SK-N-DZ (cell line): ENCODE data around the gene DENND2C.

Experiments used
- DNase-seq: peaks from one replicate; pipeline ENCODE4 v3.0.0-alpha.2; 2015; ENCODE audit warnings: low spot score
- small RNA-seq, 2 experiments: library from RNA; depleted of rRNA; stranded (forward); fragments of <200 nt; gene quantifications; one replicate each; pipeline ENCODE3, GENCODE V24; 2014

Gene DENND2C

GRCh38 chr1:114545796-114546195 is 124.1 kb downstream of the DENND2C start:
- no peak for DNase-seq

DNA sequence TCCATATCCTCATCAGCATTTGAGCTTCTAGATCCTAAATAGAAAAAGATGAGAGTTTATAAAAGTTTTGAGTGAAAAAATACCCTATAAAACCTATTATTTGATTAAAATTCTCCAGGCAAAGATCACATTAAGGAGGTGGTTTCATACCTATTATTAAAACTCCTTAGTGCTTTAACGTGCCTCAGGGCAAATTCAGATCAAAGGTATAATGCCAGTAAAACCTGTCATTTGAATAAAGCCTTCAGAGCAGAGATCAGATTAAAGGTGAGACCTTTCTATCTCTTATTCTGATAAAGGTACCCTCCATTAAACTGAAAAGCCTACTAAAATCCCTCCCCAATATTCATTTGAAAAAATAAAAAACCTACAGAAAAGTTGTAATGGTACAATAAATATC is 124.5 kb downstream of the DENND2C start:
- no peak for DNase-seq

GRCh38 chr1:114540821-114541220 is 129.0 kb downstream of the DENND2C start:
- DNase-seq, result no peak

GRCh38 chr1:114540272-114540671 is 129.6 kb downstream of the DENND2C start:
- DNase-seq, result no peak

GRCh38 chr1:114536043-114536442 is 133.8 kb downstream of the DENND2C start:
- no peak for DNase-seq

- no peak for DNase-seq
Measured at GRCh38 chr1:114535401-114535800, 134.4 kb downstream of the DENND2C start.

Small RNA genes lying within 50 kb of the gene (small RNA-seq; reads per million reads assigned to genes)
- gene RN7SL432P, result 0 to 0.09 reads per million in 2 experiments
